Activated CD8-positive, alpha-beta memory T cell treated with anti-CD3 and anti-CD28 coated beads, Interleukin-2, amount 50 U/mL, for 4 hours (primary cell): ENCODE data around the gene CTDSP1.
A peak's percentile ranks its signal among the peaks of the same experiment; 100 is the strongest.

Experiments used
- DNase-seq: peaks from one replicate; pipeline ENCODE4 v3.0.0-alpha.2; 2020

The CTDSP1 gene

DNA sequence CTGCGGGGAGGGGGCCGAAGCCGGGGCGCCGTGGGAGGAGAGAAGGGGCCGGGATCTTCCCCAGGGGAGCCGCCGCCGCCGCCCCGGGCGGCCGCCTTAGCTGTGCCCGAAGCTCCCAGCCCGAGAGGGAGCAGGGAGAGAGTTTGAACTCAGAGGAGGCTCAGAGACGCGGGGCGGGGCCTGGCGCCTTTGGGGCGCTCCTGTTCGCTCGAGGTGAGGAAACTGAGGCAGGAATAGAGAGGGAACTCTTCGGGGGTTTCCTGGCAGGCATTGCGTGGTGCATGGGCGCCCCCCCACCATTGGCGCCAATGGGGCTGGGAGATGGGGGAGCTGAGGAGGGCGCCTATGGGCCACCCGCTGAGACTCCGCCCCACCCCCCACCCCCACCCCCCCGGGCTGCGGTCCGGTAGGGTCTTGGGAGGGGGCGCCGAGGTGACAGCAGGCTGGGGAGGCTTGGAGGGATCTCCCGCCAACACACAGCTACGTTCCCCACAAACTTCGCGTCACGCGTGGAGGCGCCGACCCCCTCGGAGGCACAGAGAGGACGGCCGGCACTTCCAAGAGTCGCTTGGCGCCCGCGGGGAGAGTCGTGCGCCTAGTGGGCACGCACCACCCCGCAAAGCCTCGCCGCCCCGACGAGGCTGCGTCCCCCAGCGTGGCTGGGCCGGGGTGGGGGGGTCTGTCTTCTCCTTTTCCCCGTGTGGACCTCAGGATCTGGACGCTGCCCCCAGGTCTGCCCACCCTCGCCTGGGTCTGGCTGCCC is 680 bp downstream of the CTDSP1 start:
- peak; percentile 46 for DNase-seq

DNA sequence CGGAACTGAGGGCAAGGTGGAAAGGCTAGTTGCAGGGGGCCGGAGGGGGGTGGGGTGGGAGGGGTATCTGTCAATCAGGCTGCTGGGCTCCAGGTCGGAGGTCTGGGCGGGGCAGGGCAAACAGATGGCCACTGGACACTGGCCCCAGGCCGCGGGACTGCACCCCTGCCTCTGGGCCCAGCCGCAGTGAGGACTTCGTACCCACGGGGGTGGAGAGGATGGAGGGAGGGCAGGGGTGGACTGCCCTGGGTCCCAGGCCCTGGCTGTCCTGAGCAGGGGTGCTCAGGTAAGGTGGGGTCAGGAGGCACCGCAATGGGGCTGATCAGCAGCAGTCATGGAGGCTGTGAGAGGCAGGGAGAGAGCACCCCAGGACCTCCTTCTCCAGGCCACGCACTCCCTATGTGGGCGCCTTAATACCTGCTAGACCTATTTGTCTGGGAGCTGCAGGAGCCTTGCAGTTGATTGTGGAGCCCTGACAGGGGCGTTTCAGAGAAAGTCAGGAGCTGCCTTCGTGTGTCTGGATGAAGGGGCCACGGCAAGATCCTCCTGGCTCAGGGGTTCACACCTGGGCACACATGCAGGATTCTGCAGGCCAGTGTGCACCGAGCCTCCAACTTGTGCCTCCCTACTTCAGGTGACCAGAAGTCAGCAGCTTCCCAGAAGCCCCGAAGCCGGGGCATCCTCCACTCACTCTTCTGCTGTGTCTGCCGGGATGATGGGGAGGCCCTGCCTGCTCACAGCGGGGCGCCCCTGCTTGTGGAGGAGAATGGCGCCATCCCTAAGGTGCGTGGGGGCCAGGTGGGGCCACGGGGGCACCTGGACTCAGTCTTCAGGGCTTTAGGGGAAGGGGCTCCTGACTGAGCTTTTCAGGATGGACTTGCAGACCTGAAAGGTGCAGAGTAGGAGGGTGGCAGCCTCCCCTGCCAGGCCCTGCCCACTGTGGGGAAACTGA is 1.5 kb downstream of the CTDSP1 start:
- no peak for DNase-seq

- DNase-seq = no peak
Observed at GRCh38 chr2:218401890-218402289, 2.2 kb downstream of the CTDSP1 start.

DNA sequence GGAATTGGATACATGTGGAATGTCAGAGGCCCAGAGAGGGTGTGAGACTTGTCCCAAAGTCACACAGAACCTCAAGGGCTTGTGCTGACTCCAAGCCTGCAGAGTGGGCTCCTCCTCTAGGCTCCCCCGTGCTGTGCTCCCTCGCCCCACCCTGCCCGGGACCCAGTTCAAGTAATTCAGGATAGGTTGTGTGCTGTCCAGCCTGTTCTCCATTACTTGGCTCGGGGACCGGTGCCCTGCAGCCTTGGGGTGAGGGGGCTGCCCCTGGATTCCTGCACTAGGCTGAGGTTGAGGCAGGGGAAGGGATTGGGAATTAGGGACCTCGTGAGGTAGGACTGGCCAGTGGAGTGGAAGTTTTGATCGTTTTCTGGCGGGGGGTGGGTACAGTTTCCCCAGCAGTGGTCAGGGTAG is 2.8 kb downstream of the CTDSP1 start:
- no peak for DNase-seq

DNA sequence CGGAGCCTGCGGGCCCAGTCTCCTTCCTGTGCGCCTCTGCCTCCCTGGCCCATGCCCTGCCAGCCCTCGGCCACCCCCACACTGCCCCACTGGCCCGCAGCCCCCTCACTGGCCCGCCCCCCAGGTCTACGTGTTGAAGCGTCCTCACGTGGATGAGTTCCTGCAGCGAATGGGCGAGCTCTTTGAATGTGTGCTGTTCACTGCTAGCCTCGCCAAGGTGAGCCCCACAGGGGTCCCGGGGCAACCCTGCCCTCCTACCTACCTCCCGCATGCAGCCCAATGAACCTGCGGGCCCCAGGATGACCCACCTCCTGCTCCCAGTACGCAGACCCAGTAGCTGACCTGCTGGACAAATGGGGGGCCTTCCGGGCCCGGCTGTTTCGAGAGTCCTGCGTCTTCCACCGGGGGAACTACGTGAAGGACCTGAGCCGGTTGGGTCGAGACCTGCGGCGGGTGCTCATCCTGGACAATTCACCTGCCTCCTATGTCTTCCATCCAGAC is 3.3 kb downstream of the CTDSP1 start:
- no peak for DNase-seq

DNA sequence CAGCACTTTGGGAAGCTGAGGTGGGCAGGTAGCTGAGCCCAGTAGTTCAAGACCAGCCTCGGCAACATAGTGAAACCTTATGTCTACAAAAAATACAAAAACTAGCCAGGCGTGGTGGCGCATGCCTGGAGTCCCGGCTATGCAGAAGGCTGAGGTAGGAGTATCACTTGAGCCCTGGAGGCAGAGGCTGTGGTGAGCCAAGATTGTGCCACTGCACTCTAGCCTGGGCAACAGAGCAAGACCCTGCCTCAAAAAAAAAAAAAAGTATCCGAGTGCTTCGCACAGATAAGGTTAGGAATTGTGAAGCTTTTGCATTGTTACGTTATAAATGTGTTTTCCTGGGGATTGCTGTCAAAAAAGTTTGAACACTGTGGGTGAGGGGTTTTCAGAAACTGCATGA is 4.1 kb downstream of the CTDSP1 start:
- DNase-seq = no peak

GRCh38 chr2:218404351-218405085 is 4.8 kb downstream of the CTDSP1 start:
- DNase-seq = no peak

DNA sequence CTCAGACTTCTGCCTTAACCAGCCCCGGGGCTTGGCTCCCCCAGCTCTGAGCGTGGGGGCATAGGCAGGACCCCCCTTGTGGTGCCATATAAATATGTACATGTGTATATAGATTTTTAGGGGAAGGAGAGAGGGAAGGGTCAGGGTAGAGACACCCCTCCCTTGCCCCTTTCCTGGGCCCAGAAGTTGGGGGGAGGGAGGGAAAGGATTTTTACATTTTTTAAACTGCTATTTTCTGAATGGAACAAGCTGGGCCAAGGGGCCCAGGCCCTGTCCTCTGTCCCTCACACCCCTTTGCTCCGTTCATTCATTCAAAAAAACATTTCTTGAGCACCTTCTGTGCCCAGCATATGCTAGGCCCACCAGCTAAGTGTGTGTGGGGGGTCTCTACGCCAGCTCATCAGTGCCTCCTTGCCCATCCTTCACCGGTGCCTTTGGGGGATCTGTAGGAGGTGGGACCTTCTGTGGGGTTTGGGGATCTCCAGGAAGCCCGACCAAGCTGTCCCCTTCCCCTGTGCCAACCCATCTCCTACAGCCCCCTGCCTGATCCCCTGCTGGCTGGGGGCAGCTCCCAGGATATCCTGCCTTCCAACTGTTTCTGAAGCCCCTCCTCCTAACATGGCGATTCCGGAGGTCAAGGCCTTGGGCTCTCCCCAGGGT is 5.5 kb downstream of the CTDSP1 start:
- DNase-seq = no peak

- DNase-seq = no peak
Observed at GRCh38 chr2:218405746-218406208, 6.1 kb downstream of the CTDSP1 start.

GRCh38 chr2:218406209-218406948 is 6.7 kb downstream of the CTDSP1 start:
- peak; percentile 89 for DNase-seq

- DNase-seq = peak; percentile 69
Observed at GRCh38 chr2:218406949-218407618, 7.4 kb downstream of the CTDSP1 start.

DNA sequence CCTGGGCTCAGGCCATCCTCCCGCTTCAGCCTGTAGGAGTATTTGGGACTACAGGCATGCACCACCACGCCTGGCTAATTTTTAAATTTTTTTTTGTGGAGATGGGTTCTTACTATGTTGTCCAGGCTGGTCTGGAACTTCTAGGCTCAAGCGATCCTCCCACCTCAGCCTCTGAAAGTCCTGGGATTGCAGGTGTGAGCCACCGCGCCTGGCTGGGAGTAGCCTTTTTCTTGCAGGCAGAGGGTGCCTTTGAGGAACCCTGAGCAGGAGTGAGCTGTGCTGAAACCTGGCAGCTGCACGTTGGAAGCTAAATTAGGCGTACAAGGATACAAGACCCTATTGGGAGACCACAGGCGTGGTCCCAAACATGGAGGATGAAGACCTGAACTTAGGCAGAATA is 8.0 kb downstream of the CTDSP1 start:
- no peak for DNase-seq

GRCh38 chr2:218418321-218418716 is 18.7 kb downstream of the CTDSP1 start:
- DNase-seq = no peak

DNA sequence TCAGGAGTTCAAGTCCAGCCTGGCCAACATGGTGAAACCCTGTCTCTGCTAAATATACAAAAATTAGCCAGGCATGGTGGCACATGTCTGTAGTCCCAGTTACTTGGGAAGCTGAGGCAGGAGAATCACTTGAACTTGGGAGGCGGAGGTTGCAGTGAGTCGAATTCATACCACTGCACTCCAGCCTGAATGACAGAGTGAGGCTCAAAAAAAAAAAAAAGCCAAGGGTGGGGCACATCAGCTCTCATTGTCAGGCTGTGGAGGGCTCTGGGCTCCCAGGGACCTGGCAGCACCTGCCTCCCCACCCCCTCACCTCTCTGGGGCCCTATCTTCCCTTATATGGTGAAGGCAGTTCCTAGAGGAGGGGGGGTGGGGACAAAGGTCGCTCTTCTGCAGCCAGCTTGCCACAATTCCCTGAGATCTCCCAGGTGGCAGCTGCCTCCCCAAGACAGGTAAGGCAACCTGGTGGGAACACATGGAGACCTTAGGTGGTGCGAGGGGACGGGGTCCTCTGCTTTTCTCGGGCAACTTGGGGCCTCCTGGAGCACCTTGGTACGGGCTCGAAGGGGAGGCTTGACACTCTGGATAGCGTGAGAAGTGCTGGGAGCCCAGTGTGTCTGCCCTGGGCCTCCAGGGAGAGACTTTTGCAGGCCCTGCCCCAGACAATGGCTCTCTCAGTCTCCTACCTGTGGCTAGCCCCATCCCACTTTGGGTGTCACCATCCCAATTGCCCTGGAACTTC is 19.2 kb downstream of the CTDSP1 start, which contains the start of gene VIL1:
Gene VIL1 (plus strand): TSS at position 407 of the 742 bp plus-strand sequence. CDS start 4,656 bp downstream, outside the sequence.
- DNase-seq = no peak

- no peak for DNase-seq
Observed at GRCh38 chr2:218419630-218420216, 20.1 kb downstream of the CTDSP1 start.

GRCh38 chr2:218421027-218421426 is 21.4 kb downstream of the CTDSP1 start:
- no peak for DNase-seq

- DNase-seq = no peak
Observed at GRCh38 chr2:218422403-218423086, 22.9 kb downstream of the CTDSP1 start.

DNA sequence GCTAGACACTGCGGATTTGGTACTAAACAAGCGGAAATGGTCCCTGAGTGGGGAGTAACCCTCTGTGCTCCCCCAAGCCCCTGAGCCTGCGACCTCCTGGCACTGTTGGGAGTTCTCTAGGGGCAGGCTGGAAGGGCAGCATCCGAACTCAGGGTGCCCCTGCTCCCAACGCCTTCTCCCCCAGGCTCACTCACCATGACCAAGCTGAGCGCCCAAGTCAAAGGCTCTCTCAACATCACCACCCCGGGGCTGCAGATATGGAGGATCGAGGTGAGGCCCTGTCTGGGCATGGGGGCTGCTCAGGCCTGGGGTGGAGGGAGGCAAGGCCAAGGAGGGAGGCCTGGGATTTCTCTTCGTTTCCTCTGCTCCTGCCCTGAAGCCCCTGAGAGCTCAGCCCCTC is 23.9 kb downstream of the CTDSP1 start:
- no peak for DNase-seq

GRCh38 chr2:218425531-218425930 is 25.9 kb downstream of the CTDSP1 start:
- no peak for DNase-seq
